Measurements from ENCODE around the gene ZNF275. TPM values are rescaled to one million over a fixed set of nuclear protein-coding genes. Genes with fewer than 3 reads are reported as not detected.

ZNF275 gene
- polyA plus RNA-seq, 4 donors = 1.1 to 9.0 (median 2.3) TPM

DNA sequence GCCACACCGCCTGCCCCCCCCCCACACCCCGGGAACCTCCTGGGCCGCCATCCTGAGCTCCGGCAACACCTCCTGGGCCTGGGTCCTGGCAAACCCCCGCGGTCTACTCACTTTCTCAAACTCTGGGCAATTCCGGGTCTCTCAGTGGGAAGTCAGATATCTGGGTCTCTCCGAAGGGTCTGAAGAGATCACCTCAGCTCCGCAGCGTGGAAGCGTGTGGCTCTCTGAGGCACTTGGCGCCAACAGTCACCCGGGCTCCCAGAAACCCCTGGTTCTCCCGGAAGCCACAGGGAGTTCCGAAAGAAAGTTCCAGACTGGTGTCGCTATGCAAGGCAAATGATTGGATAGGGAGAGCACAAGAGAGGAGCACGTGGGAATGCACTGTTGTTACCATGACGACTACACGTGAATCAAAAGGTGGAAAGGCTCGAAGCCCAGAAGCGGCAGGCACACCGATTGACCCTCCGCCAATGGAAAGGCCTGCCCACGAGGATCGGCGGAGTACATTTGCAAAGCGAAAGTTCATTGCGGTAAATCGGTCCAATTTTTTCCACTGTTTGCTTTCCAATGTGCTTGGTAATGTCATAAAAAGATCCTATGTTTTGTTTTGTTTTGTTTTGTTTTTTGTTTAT, 67.3 kb downstream of the ZNF275 start, which contains the start of gene PNMA6E:
Gene PNMA6E, minus strand, starts transcription at position 218 of the 632 bp plus-strand sequence. CDS start 2,501 bp downstream, outside the sequence.
- FAIRE-seq (no peak), DNase-seq (no peak)
- Histone ChIP-seq H3K36me3 (ENCODE audit: control insufficient read depth in 3 of 3, insufficient read depth in 2 of 3, low read depth in 1 of 3, low read length in 3 of 3) (no peaks in the 10 kb centered on the region), H3K27ac (ENCODE audit: low read depth in 1 of 3, low read length in 2 of 3) (no peak within 1 kb of the TSS), H3K4me1 (ENCODE audit: control insufficient read depth in 3 of 3, insufficient read depth in 2 of 3, low read depth in 1 of 3, low read length in 2 of 3) (no peaks in the 10 kb centered on the region), H3K9me3 (ENCODE audit: control insufficient read depth in 2 of 2, insufficient read depth in 1 of 2, low read depth in 1 of 2, low read length in 1 of 2) (no peaks in the 10 kb centered on the region), H3K4me3 (ENCODE audit: low read depth in 1 of 3, low read length in 3 of 3) (no peak within 1 kb of the TSS), H3K27me3 (ENCODE audit: control insufficient read depth in 3 of 3, insufficient read depth in 3 of 3, low read length in 3 of 3) (no peaks in the 10 kb centered on the region)
- WGBS, 3 donors = 93 to 97% (median 94%) methylated on average over 22 to 29 of the region's 29 CpGs

Other genes with a start within 250 kb of the ZNF275 start
- gene MAGEA1, start 154.9 kb upstream of the ZNF275 start, polyA plus RNA-seq = not detected
- under 1 TPM in 1 of 4 donors, not detected in 3; 0.01 TPM for gene PNMA6F, start 12.4 kb upstream of the ZNF275 start, polyA plus RNA-seq
- not detected for gene PNMA6E, start 67.2 kb downstream of the ZNF275 start, polyA plus RNA-seq
- 1 to 10 TPM in 1 of 4 donors, under 1 TPM in 2, not detected in 1; 0.27 to 3.8 (median 0.42) TPM for gene ZFP92, start 77.3 kb downstream of the ZNF275 start, polyA plus RNA-seq
- under 1 TPM in 3 of 4 donors, not detected in 1; 0.45 to 0.81 (median 0.47) TPM for gene TREX2, start 111.9 kb downstream of the ZNF275 start, polyA plus RNA-seq
- 10 to 100 TPM; 20.8 to 30.8 (median 24.2) TPM for gene HAUS7, start 136.4 kb downstream of the ZNF275 start, polyA plus RNA-seq
- 10 to 100 TPM in 2 of 4 donors, 1 to 10 TPM in 2; 3.1 to 23.2 (median 12.6) TPM for gene BGN, start 160.8 kb downstream of the ZNF275 start, polyA plus RNA-seq
- gene ATP2B3, start 183.5 kb downstream of the ZNF275 start, polyA plus RNA-seq = under 1 TPM in 2 of 4 donors, not detected in 2; 0.30 to 0.36 TPM